KMS-11 (cell line): ENCODE results near the gene TUBGCP2.

Experiments
- H2AFZ ChIP-seq: fragments of 200-600 bp; sonication (generic); 2 replicates; pipeline ENCODE4 v1.6.1; 2016; ENCODE audit warnings: antibody characterized with exemption, mixed run types, low read depth
- H3K27ac ChIP-seq: fragments of 200-600 bp; sonication (generic); 2 replicates; pipeline ENCODE4 v1.6.1; 2016; ENCODE audit warnings: mild to moderate bottlenecking, mixed run types
- H3K27me3 ChIP-seq: fragments of 200-600 bp; sonication (generic); 2 replicates; pipeline ENCODE4 v1.6.1; 2017; ENCODE audit warnings: mild to moderate bottlenecking, low read depth, mixed run types, moderate library complexity; ENCODE audit not compliant: insufficient read depth
- H3K36me3 ChIP-seq: fragments of 200-600 bp; sonication (generic); 2 replicates; pipeline ENCODE4 v1.6.1; 2017; ENCODE audit warnings: mild to moderate bottlenecking, mixed run types; ENCODE audit not compliant: insufficient read depth
- H3K4me1 ChIP-seq: fragments of 200-600 bp; sonication (generic); 2 replicates; pipeline ENCODE4 v1.6.1; 2016; ENCODE audit warnings: mild to moderate bottlenecking, low read depth, mixed run types; ENCODE audit not compliant: poor library complexity, severe bottlenecking
- H3K4me2 ChIP-seq: fragments of 200-600 bp; sonication (generic); 2 replicates; pipeline ENCODE4 v1.7.0; 2016; ENCODE audit warnings: mild to moderate bottlenecking, mixed run types
- H3K4me3 ChIP-seq: fragments of 200-600 bp; sonication (generic); IDR thresholded peaks from 2 replicates; pipeline ENCODE4 v1.6.1; 2017; ENCODE audit warnings: low read depth, low read length, mixed read lengths; ENCODE audit not compliant: insufficient read depth
- H3K79me2 ChIP-seq: fragments of 200-600 bp; sonication (generic); 2 replicates; pipeline ENCODE4 v1.6.1; 2016; ENCODE audit warnings: low read depth, mixed run types; ENCODE audit not compliant: insufficient read depth
- H3K9ac ChIP-seq: fragments of 200-600 bp; sonication (generic); 2 replicates; pipeline ENCODE4 v1.6.1; 2016; ENCODE audit warnings: mild to moderate bottlenecking, mixed run types
- H4K20me1 ChIP-seq: fragments of 200-600 bp; sonication (generic); 2 replicates; pipeline ENCODE4 v1.6.1; 2016; ENCODE audit warnings: mild to moderate bottlenecking, mixed run types; ENCODE audit not compliant: insufficient read depth
- TF ChIP-seq, protein P1 (sequence below): fragments of 200-600 bp; sonication (generic); conservative IDR thresholded peaks from 2 replicates; pipeline ENCODE4 v1.6.1; 2017; ENCODE audit warnings: low read depth, mild to moderate bottlenecking, antibody characterized with exemption, low read length, moderate library complexity, mixed read lengths

TUBGCP2 gene

DNA sequence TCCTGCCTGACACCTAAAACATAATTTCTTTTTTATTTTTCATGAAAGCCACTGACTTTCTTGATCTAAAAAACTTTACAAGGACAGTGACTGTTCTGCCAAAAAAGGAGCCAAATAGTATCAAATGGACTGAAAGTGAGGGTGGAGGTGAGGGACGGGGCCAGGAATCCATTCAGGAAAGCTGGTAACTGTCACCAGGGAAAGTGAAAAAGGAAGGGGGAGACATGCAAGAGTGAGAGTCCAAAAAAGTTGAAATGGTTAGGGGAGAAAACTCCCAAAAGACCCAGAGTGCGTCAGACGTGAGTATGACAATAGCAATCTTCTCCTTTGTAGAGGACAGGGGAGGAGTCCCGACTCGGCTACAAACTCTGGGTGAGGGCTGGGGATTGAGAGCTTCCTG, 35.6 kb upstream of the TUBGCP2 start:
- TF ChIP-seq, protein P1, sequence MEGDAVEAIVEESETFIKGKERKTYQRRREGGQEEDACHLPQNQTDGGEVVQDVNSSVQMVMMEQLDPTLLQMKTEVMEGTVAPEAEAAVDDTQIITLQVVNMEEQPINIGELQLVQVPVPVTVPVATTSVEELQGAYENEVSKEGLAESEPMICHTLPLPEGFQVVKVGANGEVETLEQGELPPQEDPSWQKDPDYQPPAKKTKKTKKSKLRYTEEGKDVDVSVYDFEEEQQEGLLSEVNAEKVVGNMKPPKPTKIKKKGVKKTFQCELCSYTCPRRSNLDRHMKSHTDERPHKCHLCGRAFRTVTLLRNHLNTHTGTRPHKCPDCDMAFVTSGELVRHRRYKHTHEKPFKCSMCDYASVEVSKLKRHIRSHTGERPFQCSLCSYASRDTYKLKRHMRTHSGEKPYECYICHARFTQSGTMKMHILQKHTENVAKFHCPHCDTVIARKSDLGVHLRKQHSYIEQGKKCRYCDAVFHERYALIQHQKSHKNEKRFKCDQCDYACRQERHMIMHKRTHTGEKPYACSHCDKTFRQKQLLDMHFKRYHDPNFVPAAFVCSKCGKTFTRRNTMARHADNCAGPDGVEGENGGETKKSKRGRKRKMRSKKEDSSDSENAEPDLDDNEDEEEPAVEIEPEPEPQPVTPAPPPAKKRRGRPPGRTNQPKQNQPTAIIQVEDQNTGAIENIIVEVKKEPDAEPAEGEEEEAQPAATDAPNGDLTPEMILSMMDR: no peak
- H3K36me3 ChIP-seq: no peaks in the 10 kb centered on the region
- H3K4me1 ChIP-seq: no peaks in the 10 kb centered on the region
- H3K27ac ChIP-seq: no peak overlapping the region
- H3K4me2 ChIP-seq: no peak overlapping the region
- H3K4me3 ChIP-seq: no peak overlapping the region
- no peaks in the 10 kb centered on the region for H3K79me2 ChIP-seq
- H2AFZ ChIP-seq: no peak overlapping the region
- H3K27me3 ChIP-seq: peaks cover 20% of the 10 kb centered on the region; the same call in 1 of the 2 replicates
- no peak overlapping the region for H3K9ac ChIP-seq
- no peaks in the 10 kb centered on the region for H4K20me1 ChIP-seq

DNA sequence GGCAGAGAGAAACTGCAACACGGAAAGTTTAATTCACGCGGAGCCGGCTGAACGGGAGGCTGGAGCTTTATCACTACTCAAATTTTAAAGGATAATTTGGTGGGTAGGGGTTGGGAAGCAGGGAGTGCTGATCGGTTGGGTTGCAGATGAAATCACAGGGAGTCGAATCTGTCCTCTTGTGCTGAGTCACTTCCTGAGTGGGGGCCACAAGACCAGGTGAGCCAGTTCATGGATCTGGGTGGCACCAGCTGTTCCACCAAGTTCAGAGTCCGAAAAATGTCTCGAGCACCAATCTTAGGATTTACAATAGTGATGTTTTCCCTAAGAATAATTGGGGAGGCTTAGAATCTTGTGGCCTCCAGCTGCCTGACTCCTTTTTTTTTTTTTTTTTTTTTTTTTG, 34.9 kb upstream of the TUBGCP2 start:
- TF ChIP-seq, protein P1: no peak
- no peak overlapping the region for H3K27ac ChIP-seq
- no peaks in the 10 kb centered on the region for H4K20me1 ChIP-seq
- no peak overlapping the region for H3K4me2 ChIP-seq
- peaks cover 20% of the 10 kb centered on the region; the same call in 1 of the 2 replicates for H3K27me3 ChIP-seq
- H3K4me1 ChIP-seq: no peaks in the 10 kb centered on the region
- H3K36me3 ChIP-seq: no peaks in the 10 kb centered on the region
- no peak overlapping the region for H2AFZ ChIP-seq
- H3K9ac ChIP-seq: no peak overlapping the region
- no peaks in the 10 kb centered on the region for H3K79me2 ChIP-seq
- no peak overlapping the region for H3K4me3 ChIP-seq

DNA sequence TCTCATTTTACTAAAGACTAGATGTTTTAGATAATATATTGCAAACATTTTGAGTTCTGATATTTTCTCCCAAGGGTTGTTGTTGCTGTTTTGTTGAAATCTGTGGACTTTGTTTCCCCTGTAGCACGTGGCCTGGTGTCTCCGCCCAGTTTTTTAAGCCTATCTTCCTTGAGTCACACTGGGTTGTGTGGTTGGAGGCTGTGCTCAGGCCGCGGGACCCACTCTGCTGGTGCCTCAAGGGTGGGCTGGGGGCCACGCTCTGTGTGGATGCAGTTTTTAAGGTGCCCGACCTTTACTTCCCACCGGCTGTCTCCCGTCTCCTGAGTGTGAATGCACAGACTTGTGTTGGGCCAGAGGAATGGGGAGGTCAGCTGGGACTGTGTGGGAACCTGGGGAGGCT, 34.3 kb upstream of the TUBGCP2 start:
- no peak overlapping the region for H3K27ac ChIP-seq
- H3K4me1 ChIP-seq: no peaks in the 10 kb centered on the region
- TF ChIP-seq, protein P1: no peak
- H3K4me3 ChIP-seq: no peak overlapping the region
- no peaks in the 10 kb centered on the region for H3K36me3 ChIP-seq
- no peak overlapping the region for H2AFZ ChIP-seq
- H3K27me3 ChIP-seq: peaks cover 20% of the 10 kb centered on the region; the same call in 1 of the 2 replicates
- no peaks in the 10 kb centered on the region for H3K79me2 ChIP-seq
- H4K20me1 ChIP-seq: no peaks in the 10 kb centered on the region
- H3K4me2 ChIP-seq: no peak overlapping the region
- no peak overlapping the region for H3K9ac ChIP-seq

DNA sequence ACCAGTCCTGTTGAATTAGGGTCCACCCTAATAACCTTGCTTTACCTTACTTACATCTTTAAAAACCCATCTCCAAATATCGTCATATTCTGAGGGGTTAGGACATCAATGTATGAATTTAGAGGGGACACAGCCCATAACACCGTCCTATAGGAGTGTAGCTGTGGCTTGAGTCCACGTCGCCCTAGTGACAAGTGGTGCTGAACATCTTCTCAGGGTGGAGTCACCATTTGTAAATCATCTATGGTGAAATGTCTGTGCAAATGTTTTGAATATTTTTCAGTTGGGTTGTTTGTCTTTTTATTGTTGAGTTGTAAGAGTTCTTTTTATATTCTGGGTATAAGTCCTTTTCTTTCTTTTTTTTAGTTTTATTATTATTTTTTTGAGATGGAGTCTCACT, 33.3 kb upstream of the TUBGCP2 start:
- Histone ChIP-seq H3K9ac (no peak overlapping the region), H3K4me1 (no peaks in the 10 kb centered on the region), H3K4me2 (no peak overlapping the region), H3K79me2 (no peaks in the 10 kb centered on the region), H4K20me1 (no peaks in the 10 kb centered on the region), H3K27ac (no peak overlapping the region), H3K36me3 (no peaks in the 10 kb centered on the region), H3K27me3 (peaks cover 20% of the 10 kb centered on the region; the same call in 1 of the 2 replicates), H3K4me3 (no peak overlapping the region), H2AFZ (no peak overlapping the region)
- TF ChIP-seq, protein P1: no peak
